ENCODE data around the gene SNX3. TPM values are rescaled to one million over a fixed set of nuclear protein-coding genes. Genes with fewer than 3 reads are reported as not detected.

The SNX3 gene
- total RNA-seq, 2 experiments from 2014 or later: 62.5 to 68.4 TPM

GRCh38 chr6:108180266-108180665 is 80.6 kb downstream of the SNX3 start:
- Mint-ChIP-seq H3K36me3 (ENCODE audit: low read depth) (no peaks in the 10 kb centered on the region), H3K4me3 (no peak overlapping the region), H3K9me3 (no peaks in the 10 kb centered on the region), H3K27ac (no peak overlapping the region), H3K27me3 (peaks cover 51% of the 10 kb centered on the region), H3K4me1 (ENCODE audit: low read depth) (peaks cover 10% of the 10 kb centered on the region)
- TF ChIP-seq CTCF (IDR thresholded peaks at IDR 0.05): no peak
- ATAC-seq (no peak), DNase-seq (no peak)
- CTCF ChIA-PET: no interaction called here
- POLR2A ChIA-PET: interaction anchor here (0.6 kb wide), 1 partner anchor 216 kb away, joined by 3 read pairs; no protein-coding TSS in a partner anchor
- intact Hi-C loops (cut with micrococcal nuclease): no loop called here

- H3K36me3 Mint-ChIP-seq (ENCODE audit: low read depth): no peaks in the 10 kb centered on the region
- H3K9me3 Mint-ChIP-seq: no peaks in the 10 kb centered on the region
- H3K4me1 Mint-ChIP-seq (ENCODE audit: low read depth): peaks cover 13% of the 10 kb centered on the region
- ChIA-PET CTCF (interaction anchor here (0.6 kb wide), 1 partner anchor 11 kb away, joined by 3 read pairs; no protein-coding TSS in a partner anchor), POLR2A (no interaction called here)
- intact Hi-C loops (cut with micrococcal nuclease): no loop called here
- no peak for TF ChIP-seq CTCF (IDR thresholded peaks at IDR 0.05)
- ATAC-seq (no peak), DNase-seq (no peak)
- peaks cover 53% of the 10 kb centered on the region for H3K27me3 Mint-ChIP-seq
- H3K27ac Mint-ChIP-seq: no peak overlapping the region
- H3K4me3 Mint-ChIP-seq: no peak overlapping the region
Measured at GRCh38 chr6:108179741-108180140, 81.1 kb downstream of the SNX3 start.

- ChIA-PET POLR2A (interaction anchor here (0.6 to 1.3 kb wide), 3 partner anchors 11 to 322 kb away, joined by 3 read pairs; partner anchors contain the start of gene NR2E1), CTCF (interaction anchor here (1.2 to 2.1 kb wide), 3 partner anchors 8 to 315 kb away, joined by 4 to 5 read pairs (median 4); no protein-coding TSS in a partner anchor)
- H3K27ac Mint-ChIP-seq: no peak overlapping the region
- no peak overlapping the region for H3K4me3 Mint-ChIP-seq
- H3K9me3 Mint-ChIP-seq: no peaks in the 10 kb centered on the region
- H3K27me3 Mint-ChIP-seq: peaks cover 75% of the 10 kb centered on the region
- TF ChIP-seq CTCF (IDR thresholded peaks at IDR 0.05): no peak
- ATAC-seq (no peak), DNase-seq (no peak)
- H3K36me3 Mint-ChIP-seq (ENCODE audit: low read depth): no peaks in the 10 kb centered on the region
- peaks cover 16% of the 10 kb centered on the region for H3K4me1 Mint-ChIP-seq (ENCODE audit: low read depth)
- intact Hi-C loops (cut with micrococcal nuclease): no loop called here
Measured at GRCh38 chr6:108176281-108177089, 84.4 kb downstream of the SNX3 start.

- DNase-seq: peak; percentile 21
- no peaks in the 10 kb centered on the region for H3K36me3 Mint-ChIP-seq (ENCODE audit: low read depth)
- peaks cover 79% of the 10 kb centered on the region for H3K27me3 Mint-ChIP-seq
Measured at GRCh38 chr6:108175592-108176279, 85.1 kb downstream of the SNX3 start.

More at GRCh38 chr6:108175592-108176279, 85.1 kb downstream of the SNX3 start:
- TF ChIP-seq CTCF (IDR thresholded peaks at IDR 0.05): no peak
- CTCF ChIA-PET: interaction anchor here (0.6 to 2.1 kb wide), 4 partner anchors 8 to 316 kb away, joined by 3 to 5 read pairs (median 4); no protein-coding TSS in a partner anchor
- no peak for ATAC-seq
- Mint-ChIP-seq H3K27ac (no peak overlapping the region), H3K4me1 (ENCODE audit: low read depth) (peaks cover 21% of the 10 kb centered on the region), H3K4me3 (peak overlapping the region; percentile 26), H3K9me3 (no peaks in the 10 kb centered on the region)
- intact Hi-C loops (cut with micrococcal nuclease): no loop called here
- POLR2A ChIA-PET: interaction anchor here (0.5 to 1.3 kb wide), 3 partner anchors 11 to 86 kb away, joined by 3 to 4 read pairs (median 3); partner anchors contain the start of gene NR2E1

Measured in activated CD8-positive, alpha-beta T cell treated with anti-CD3 and anti-CD28 coated beads for 36 hours (primary cell).